ENCODE data around the gene CACNA1C.

GRCh38 chr12:2533036-2533435, 480.2 kb downstream of the CACNA1C start:
- TF ChIP-seq GATA2 (IDR thresholded peaks at IDR 0.05; ENCODE audit: low read depth, low read length), result no peak
- TF ChIP-seq GATA3 (IDR thresholded peaks at IDR 0.05; ENCODE audit: low read depth, low read length), result no peak
